HK-2 (cell line): ENCODE data around the gene ATRIP.
"Not testable (repeated sequence)": the region's sequence is repeated elsewhere in the genome, so short reads cannot be mapped to it uniquely, and the experiment has no call there.

Source experiments
- DNase-seq: peaks from one replicate; pipeline ENCODE4 v3.0.0-alpha.2; 2018; ENCODE audit not compliant: unreplicated experiment

Gene ATRIP

DNA sequence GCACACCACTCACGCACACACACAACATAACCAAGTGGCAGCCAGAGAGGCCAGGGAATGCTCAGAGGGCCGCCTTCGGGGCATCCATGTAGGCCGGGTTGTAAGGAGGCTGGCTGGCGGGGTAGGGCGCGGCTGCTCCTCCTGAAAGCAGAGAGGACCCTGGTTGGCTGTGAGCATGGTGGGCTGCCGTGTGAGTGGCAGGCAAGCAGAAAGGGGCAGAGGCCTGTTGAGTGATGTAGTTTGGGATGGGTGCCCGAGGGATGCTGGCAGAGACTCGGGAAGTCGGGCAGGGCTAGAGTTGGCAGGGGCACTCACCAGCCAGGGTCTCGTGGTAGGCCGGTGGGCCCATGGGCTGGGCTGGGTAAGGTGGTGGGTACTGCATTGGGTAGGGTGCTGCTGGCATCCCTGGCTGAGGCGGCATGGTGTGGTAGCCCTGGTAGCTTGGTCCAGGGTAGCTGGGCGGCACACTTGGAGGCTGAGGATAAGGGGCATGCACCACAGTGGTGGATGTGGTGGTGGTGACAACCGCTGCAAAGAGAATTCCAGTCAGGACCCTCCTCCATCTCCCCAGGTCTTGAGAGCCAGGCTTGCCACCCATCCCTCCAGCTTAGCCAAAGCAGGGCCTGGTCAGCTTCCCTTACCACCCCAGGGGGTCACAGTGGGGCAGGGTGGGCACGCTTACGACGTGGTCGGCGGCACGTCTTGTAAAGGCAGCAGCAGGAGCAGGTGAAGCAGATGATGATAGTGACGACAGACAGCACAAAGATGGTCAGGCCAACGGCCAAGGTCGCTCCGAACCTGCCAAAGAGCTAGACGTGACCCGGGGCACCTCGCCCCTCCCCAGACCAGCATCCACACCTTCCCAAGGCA, 22.7 kb downstream of the ATRIP start:
- DNase-seq: no peak

DNA sequence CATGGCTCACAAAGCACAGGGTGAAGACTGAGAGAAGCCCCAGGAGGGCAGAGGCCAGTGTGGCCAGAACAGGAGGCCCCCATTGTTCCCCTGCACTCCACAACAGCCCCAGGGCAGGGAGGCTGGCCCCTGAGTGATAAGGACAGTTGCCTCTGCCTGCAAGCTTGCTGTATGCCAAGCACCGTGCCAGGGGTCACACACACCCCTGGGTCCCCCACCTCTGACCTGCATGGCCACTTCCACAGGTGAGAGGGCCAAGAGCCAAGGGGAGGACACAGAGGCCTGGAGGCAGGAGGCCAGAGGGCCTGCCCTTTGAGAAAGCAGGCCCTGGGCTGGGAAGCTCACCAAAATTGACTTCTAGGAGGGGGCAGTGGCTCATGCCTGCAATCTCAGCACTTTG, 23.7 kb downstream of the ATRIP start:
- no peak for DNase-seq

DNA sequence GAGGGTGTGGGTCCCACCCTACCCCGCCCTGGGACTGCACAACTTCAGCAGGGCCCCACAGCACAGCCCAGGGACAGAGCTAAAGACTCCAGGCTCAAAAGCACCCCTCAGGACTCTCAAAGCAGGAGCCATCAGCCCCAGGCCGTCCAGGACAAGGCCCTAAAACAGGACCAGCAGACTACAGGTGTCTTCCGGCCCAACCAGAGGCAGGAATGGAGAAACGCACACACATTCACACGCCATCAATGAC, 26.1 kb downstream of the ATRIP start:
- DNase-seq: no peak

DNA sequence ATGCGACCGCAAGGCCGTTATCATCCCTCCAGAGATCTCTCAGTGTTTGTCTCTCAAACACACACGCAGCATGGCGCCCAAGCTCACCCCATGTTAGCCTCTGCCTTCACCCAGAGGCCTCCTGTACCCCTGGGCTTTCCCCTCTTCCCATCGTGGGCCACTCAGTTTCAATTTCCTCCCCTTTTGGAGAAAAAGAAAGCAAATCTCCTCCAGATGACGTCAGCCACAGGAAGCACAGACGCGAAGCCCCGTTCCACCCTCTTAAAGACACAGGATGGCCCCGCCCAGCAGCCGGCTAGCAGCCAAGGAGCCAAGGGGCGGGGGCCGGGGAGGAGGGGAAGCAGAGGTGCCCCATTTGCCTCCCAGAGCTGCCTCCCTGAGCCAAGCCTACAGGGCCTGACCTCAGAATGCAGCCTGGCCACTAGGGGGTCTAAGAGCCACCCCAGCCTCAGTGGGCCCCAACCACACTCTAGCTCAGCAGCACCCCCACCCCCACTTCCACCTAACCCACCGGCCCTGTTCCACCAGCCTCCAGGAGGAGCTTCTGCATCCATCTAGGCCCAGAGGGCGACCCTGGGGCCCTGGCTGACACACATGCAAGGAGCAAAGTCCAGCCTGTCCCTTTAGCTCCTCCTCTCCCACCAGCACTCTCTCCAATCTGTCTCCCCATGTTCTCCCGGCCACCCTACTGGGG, 26.5 kb downstream of the ATRIP start:
- DNase-seq: peak; percentile 87

DNA sequence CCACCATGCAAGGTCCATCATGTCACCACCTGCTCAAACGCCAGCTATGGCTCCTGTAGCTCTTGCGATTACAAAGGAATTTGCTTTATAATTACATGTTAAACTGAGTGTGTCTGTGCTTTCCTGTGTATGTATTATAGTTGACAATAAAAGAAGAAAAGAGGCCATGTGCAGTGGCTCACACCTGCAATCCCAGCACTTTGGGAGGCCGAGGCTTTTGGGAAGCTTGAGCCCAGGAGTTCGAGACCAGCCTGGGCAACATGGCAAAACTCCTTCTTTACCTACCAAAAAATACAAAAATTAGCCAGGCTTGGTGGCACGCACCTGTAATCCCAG, 27.0 kb downstream of the ATRIP start:
- DNase-seq: no peak

DNA sequence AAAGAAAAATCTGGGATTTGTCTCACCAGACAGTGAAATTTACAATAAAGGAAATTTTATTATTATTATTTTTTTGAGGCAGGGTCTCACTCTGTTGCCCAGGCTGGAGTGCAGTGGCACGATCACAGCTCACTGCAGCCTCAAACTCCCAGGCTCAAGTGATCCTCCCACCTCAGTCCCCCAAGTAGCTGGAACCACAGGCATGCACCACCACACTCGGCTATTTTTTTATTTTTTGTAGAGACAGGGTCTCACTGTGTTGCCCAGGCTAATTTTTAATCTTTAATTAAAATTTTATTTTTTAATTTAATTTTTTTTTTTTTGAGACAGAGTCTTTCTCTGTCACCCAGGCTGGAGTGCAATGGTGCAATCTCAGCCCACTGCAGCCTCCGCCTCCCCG, 27.5 kb downstream of the ATRIP start:
- not testable (repeated sequence) for DNase-seq

DNA sequence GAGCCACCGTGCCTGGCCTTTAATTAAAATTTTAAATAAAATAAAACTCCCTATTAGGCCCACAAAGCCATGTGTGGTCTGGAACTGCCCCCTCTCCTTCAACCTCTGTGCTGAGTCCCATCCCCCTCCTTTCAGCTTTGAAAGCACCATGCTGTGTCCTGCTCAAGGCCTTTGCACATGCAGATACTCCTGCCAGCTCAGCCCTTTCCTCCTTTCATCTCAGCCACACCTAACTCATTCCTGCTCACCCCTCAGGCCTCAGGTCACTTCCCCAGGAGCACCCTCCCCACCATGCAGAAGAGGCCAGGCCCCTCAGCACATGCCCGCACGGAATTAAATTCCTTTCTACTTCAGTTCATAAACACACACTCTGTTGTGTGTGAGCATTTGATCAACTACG, 28.1 kb downstream of the ATRIP start:
- DNase-seq: no peak

DNA sequence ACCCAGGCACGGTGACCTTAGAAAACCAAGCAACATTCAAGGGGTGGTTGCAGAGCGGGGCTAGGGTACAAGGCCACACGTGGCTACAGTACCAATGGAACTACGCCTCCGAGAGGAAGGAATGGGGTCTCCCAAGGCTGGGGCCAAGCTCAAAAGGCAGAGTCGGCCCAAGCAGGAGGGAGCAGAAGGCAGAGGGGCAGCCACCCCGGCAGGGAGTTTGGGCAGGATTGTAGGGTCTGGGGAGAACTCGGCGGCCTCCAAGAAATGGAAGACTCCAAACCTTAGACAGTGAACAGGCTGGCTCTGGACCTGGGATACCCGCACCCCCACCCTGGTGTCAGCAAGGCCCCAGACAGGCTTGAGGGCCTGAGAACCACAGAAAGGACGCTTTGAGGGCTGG, 28.7 kb downstream of the ATRIP start:
- no peak for DNase-seq

DNA sequence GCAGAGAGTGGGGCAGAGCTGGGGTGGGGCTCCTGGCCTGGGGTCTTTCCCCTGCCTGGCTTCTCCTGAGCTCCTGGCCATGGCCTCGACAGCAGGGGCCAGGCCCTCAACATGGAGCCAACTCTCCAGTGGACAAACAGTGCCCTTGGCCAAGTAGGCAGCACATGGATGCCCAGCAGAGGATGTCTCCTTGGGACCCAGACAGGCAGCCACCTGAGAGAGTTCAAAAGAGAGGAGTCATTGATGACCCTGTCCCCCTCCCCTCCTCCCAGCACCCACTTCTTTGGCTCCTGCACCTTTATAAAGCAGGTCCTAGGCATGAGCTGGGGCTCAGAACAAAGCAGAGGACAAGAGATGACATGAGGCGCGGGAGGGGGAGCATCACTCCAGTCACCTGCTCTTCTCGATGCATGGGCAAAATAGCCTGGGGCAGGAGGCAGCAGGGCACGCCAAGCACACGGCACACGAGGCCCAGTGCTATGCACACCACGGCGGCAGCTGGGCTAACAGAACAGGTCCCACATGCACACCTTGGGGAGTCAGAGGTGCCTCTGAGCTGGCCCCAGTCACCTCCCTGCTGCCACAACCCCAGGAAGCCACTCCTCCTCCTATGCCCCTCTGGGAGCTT, 30.0 kb downstream of the ATRIP start:
- DNase-seq: no peak

DNA sequence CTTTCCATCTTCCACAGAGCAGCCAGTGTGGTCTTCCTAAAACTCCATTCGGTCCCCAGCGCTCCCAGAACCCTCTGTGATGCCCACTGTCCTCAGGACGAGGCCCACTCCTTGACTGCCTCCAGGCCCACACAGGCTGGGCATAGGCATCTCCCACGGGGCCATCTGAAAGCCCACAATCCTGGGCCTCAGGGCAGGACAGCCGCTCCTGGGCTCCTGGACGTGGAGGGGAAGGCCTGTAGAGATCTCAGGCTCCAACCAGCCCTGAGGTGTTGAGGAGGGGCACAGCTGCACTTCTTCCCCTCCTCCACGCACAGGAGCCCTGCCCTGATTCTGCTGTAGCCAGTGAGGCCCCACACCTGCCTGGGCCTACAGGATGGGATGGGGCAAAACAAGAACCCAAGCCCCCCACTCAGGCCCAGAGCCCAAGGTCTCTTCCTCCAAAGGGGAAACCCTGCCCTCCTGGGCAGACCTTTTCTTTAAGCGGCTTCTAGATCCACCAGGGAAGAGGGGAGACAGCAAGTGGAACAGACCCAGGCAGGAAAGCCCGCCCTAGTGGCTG, 31.5 kb downstream of the ATRIP start:
- DNase-seq: no peak

DNA sequence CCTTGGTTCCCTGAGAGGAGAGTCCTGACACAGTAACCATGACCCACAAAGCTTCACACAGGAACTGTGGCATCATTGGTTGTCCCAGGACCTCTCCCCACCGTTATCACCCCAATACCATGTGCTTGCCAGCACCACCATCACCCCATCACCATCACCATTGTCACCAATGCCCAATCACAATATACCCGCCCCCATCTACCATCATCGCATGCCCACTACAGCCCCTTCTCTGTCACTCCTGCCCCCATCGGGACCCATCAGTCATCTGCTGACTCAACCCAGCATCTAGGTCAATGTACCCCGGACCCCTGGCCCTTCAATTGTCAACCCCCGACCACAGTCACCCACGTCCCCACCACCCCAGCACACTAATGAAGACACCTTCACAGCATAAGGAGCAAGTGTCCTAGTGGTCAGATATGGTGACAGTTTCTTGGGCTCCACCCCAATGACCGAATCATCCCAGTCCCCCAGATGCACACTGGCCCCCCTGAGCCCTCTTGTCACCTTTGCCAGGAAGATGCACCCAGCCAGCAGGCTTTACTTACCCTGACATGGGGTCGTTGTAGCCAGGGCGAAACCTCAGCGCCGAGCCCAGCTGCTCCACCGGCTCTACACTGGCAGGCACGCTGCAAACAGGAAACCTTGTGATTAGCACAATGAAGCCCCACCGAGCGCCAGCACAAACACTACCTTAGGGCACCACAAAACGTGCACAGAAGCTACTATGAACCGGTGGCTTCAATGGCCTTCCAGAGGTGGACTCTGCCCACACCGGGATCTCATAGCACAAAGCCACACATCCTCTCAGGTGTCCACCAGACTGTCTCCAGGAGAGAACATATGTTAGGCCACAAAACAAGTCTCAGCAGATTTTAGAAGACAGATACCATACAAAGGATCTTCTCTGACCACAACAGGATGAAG, 32.4 kb downstream of the ATRIP start:
- DNase-seq: no peak

DNA sequence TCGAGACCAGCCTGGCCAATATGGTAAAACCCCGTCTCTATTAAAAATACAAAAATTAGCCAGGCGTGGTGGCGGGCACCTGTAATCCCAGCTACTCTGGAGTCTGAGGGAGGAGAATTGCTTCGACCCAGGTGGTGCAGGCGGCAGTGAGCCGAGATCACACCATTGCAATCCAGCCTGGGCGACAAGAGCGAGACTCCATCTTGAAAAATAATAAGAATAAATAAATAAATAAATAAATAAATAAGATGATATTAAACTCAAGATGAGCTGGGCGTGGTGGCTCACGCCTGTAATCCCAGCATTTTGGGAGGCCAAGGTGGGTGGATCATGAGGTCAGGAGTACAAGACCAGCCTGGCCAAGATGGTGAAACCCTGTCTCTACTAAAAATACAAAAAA, 34.4 kb downstream of the ATRIP start:
- DNase-seq: not testable (repeated sequence)

DNA sequence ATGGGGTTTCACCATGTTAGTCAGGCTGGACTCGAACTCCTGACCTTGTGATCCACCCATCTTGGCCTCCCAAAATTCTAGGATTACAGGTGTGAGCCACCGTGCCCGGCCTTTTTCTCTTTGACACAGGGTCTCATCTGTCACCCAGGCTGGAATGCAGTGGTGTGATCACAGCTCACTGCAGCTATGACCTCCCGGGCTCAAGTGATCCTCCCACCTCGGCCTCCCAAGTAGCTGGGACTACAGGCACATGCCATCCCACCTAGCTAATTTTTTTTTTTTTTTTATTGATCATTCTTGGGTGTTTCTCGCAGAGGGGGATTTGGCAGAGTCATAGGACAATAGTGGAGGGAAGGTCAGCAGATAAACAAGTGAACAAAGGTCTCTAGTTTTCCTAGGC, 36.3 kb downstream of the ATRIP start:
- DNase-seq: not testable (repeated sequence)

DNA sequence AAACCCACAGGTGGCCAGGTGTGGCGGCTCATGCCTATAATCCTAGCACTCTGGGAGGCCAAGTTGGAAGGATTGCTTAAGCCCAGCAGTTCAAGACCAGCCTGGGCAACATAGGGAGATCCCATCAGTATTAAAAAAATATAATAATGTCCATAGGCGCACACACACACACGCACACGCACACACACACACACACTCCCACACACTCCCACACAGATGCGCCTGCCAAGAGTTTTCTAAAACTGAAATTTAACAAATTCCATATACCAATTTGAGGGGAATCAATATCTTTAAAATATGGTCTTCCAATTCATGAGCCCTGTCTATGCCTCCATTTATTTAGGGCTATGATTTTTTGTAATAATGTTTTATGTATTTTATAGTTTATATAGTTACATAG, 40.4 kb downstream of the ATRIP start:
- no peak for DNase-seq

DNA sequence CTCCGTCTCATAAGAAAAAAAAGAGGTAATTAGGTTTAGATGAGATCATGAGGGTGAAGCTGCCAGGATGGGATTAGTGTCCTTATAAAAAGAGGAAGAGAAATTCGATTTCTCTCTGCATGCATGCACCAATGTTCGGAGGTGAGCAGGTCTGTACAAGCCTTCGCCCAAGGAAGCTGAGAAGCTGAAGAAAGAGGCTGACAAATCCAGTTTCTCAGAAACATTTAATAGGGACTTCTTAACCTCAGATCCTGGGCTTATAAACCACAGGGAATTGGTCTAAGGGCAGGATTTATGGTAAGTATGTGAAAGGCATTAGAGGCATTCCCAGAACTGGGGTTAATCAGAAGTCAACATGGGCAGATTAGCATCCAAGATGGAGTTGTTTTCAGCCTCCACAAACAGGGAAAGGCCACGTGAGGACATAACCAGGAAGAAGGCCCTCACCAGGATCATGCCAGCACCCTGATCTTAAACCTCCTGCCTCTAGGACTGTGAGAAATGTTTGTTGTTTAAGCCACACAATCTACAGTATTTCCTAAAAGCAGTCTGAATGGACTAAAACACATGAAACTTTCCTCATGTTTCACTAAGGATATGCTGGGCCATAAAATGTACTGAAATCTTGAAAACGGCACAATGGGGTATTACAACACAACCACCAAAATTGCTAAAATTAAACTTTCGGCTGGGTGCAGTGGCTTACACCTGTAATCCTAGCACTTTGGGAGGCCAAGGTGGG, 46.1 kb downstream of the ATRIP start:
- no peak for DNase-seq

DNA sequence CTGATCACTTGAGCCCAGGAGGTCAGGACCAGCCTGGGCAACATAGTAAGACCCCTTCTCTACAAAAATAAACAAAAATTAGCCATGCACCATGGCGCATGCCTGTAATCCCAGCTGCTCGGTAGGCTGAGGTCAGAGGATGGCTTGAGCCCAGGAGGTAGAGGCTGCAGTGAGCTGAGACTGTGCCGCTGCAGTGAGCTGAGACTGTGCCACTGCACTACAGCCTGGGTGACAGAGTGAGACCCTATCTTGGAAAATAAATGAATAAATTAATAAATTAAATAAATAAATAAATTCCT, 46.6 kb downstream of the ATRIP start:
- no peak for DNase-seq

DNA sequence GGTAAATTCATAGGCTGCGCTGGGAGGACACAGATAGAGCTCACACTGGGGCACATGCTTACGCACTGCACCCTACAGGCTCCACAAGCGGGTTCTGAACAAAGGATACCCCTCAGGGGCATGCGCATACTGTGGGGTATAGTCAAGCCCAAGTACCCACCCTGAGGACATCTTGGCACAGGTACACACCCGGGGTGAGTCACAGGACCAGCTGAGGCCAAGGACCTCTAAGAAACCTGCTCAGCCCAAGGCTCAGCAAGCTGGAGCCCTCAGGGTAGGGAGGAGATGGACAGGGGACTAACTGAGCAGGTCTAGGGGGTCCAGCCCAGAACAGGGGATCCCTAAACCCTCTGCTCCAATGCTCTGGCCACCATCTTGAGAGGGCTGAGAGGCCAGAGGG, 54.1 kb downstream of the ATRIP start:
- DNase-seq: no peak

DNA sequence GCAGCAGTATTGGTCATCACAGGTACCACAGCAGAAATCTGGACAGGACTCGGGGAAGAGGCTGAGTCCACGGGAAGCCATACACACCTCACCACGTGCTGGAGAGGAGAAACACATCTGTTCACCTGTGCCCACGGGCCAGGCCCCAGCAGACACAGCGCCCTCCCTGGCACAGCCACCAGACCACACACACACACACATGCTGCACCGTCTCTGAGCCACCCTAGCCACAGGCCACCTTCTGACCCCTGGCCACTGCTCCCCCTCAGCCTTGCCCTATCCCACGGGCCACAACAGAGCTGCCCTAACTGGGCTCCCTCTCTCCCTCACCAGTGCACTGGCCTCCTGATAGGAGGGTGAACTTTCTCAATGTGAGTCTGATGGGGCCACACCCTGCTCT, 54.7 kb downstream of the ATRIP start:
- DNase-seq: no peak

DNA sequence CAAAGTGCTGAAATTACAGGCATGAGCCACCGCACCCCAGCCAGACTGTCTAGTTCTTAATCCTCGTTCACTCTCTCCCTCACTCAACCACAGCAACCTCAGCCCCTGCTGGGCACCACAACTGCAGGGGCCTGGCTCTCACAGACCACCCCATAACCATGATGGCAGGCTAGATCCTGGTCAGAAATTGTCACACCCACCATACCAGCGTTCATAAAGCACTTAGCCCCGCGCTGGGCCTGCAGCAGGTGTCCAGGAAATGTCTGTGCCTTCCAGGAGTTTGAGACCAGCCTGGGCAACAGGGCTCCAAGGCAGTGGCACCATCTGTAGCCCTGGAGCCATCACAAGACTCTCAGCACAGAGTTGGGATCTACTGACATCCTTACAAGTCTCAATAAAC, 55.6 kb downstream of the ATRIP start:
- DNase-seq: no peak

DNA sequence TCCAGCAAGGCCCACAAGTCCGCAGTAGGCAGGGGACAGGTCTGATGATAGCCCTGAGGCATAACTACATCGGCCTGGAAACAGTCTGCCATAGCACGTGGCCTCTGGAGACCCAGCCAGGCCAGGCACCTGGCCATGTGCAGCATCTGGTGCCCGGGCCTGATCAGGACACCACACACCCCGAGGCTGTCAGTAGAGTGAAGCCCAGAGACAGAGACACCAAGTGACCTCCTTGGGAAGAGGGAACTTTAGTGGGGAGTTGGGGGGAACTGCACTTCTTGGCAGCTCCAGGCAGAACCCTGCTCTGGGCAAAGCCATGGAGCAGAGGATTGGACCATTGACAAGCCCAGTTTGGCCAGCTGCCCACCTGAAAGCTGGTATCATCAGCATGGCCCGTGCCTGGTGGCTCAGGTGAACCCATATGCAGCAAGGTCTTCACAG, 56.2 kb downstream of the ATRIP start:
- DNase-seq: no peak

DNA sequence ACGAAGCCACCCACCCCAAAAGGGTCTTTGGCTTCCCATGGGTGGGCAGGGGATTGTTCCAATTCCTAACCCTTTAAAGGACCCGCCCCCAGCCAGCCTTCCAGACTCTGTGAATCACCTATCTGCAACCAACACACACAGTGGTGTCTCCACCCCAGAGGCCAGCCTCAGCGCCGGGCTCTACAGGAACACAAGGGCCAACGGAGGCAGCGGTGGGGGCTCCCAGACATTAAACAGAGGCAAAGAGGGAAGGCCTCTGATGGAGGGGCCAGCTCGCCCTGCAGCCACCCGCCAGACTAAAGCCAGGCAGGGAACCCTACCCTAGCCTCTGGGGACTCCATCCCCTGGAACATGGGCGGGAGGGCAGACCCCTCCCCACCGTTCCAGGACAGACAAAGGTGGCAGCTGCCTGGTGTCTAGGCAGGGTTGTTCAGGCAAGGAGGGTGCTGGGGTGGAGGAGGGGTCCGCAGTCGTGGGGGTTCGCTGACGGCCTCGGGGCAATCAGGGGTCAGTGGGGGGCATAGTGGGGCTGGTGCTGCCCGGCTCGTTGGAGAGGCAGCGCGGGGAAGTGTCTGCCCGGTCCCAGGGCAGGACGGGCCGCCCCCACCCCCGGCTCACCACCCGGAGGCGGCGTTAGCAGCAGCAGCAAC, 57.0 kb downstream of the ATRIP start:
- DNase-seq: peak; percentile 44
